Cardiac septum (tissue), 1 donor: Measurements from ENCODE around the gene ZNF138. TPM values are rescaled to one million over a fixed set of nuclear protein-coding genes. Genes with fewer than 3 reads are reported as not detected.
"Not testable (repeated sequence)": the region's sequence is repeated elsewhere in the genome, so short reads cannot be mapped to it uniquely, and the experiment has no call there.

Experiments
- DNase-seq: peaks from one replicate; pipeline ENCODE4 v3.0.0-alpha.2; 2020; ENCODE audit warnings: low spot score
- intact Hi-C: fragments of 100-400 bp; cut with DNase I; formaldehyde crosslinking; loops from one replicate; pipeline ENCODE4 v1.14.0; 2022
- long read RNA-seq: library from polyadenylated mRNA; unstranded; transcript quantifications from one replicate; pipeline ENCODE4 v2.0.0, GENCODE V29; 2021
- total RNA-seq: library from RNA; stranded (reverse); fragmentation: NEBNext Ultra II Directional; extraction: Animal tissue kit (Norgen Biotek cat#: 25700); gene quantifications from one replicate; pipeline ENCODE4 v1.2.1, GENCODE V29; 2021
- donor health status: DM: no; HTN: no; CAD: no.

The ZNF138 gene
- total RNA-seq: 4.0 TPM
- long read RNA-seq, partial matches to known transcripts: 0 of 7 reads
- long read RNA-seq, other reads (novel, unspliced or antisense): 5 of 7 reads

- intact Hi-C loops: no loop called here
- DNase-seq: peak; percentile 96
Observed at GRCh38 chr7:64794171-64794844, at the start of gene ZNF138. TSS of gene ZNF138 (plus strand) at chr7:64794428. CDS start at chr7:64794569, 141 bp downstream.

- intact Hi-C loops: no loop called here
Observed at GRCh38 chr7:64744680-64745079, 49.5 kb upstream of the ZNF138 start.

GRCh38 chr7:64747802-64748201 is 46.4 kb upstream of the ZNF138 start:
- intact Hi-C loops: no loop called here
- DNase-seq: no peak

More at GRCh38 chr7:64744680-64745079, 49.5 kb upstream of the ZNF138 start:
- DNase-seq: no peak

- intact Hi-C loops: no loop called here
Observed at GRCh38 chr7:64753032-64753431, 41.2 kb upstream of the ZNF138 start.

GRCh38 chr7:64755865-64756264 is 38.4 kb upstream of the ZNF138 start:
- intact Hi-C loops: no loop called here
- no peak for DNase-seq

More at GRCh38 chr7:64753032-64753431, 41.2 kb upstream of the ZNF138 start:
- DNase-seq: no peak

GRCh38 chr7:64758151-64758550 is 36.1 kb upstream of the ZNF138 start:
- intact Hi-C loops: no loop called here
- no peak for DNase-seq

GRCh38 chr7:64768824-64769223 is 25.4 kb upstream of the ZNF138 start:
- intact Hi-C loops: no loop called here
- no peak for DNase-seq

- no peak for DNase-seq
- intact Hi-C loops: no loop called here
Observed at GRCh38 chr7:64774204-64774842, 19.9 kb upstream of the ZNF138 start.

GRCh38 chr7:64775289-64775688 is 18.9 kb upstream of the ZNF138 start:
- no peak for DNase-seq
- intact Hi-C loops: no loop called here

- intact Hi-C loops, DNase-seq: not testable (repeated sequence)
Observed at GRCh38 chr7:64784842-64785241, 9.4 kb upstream of the ZNF138 start.

GRCh38 chr7:64787295-64787694 is 6.9 kb upstream of the ZNF138 start:
- intact Hi-C loops: no loop called here
- no peak for DNase-seq

- intact Hi-C loops: not testable (repeated sequence)
Observed at GRCh38 chr7:64789241-64789640, 5.0 kb upstream of the ZNF138 start.

GRCh38 chr7:64793106-64793755 is 997 bp upstream of the ZNF138 start:
- DNase-seq: no peak
- intact Hi-C loops: no loop called here

More at GRCh38 chr7:64789241-64789640, 5.0 kb upstream of the ZNF138 start:
- DNase-seq: not testable (repeated sequence)

- intact Hi-C loops: no loop called here
- no peak for DNase-seq
Observed at GRCh38 chr7:64795176-64795575, 948 bp downstream of the ZNF138 start.

GRCh38 chr7:64799169-64799568 is 4.9 kb downstream of the ZNF138 start:
- intact Hi-C loops, DNase-seq: not testable (repeated sequence)

- intact Hi-C loops: no loop called here
Observed at GRCh38 chr7:64802699-64803098, 8.5 kb downstream of the ZNF138 start.

GRCh38 chr7:64807731-64808365 is 13.6 kb downstream of the ZNF138 start:
- intact Hi-C loops: no loop called here
- DNase-seq: no peak

More at GRCh38 chr7:64802699-64803098, 8.5 kb downstream of the ZNF138 start:
- DNase-seq: no peak

GRCh38 chr7:64811767-64812166 is 17.5 kb downstream of the ZNF138 start:
- intact Hi-C loops: no loop called here
- DNase-seq: no peak

GRCh38 chr7:64830926-64831325 is 36.7 kb downstream of the ZNF138 start:
- no peak for DNase-seq
- intact Hi-C loops: no loop called here

GRCh38 chr7:64832136-64832535 is 37.9 kb downstream of the ZNF138 start:
- intact Hi-C loops: no loop called here
- DNase-seq: no peak
